GM21576 (cell line): ENCODE data around the gene MCF2L2.
A peak's percentile ranks its signal among the peaks of the same experiment; 100 is the strongest.
"Not testable (repeated sequence)": the region's sequence is repeated elsewhere in the genome, so short reads cannot be mapped to it uniquely, and the experiment has no call there.

Experiments used
- ATAC-seq: cut with Tn5 transposase; IDR thresholded peaks from one replicate; pipeline ENCODE4 v1.9.1; 2021; ENCODE audit warnings: mild to moderate bottlenecking, moderate library complexity; ENCODE audit not compliant: unreplicated experiment

MCF2L2 gene

GRCh38 chr3:183180110-183180783, 248.2 kb downstream of the MCF2L2 start:
- no peak for ATAC-seq

DNA sequence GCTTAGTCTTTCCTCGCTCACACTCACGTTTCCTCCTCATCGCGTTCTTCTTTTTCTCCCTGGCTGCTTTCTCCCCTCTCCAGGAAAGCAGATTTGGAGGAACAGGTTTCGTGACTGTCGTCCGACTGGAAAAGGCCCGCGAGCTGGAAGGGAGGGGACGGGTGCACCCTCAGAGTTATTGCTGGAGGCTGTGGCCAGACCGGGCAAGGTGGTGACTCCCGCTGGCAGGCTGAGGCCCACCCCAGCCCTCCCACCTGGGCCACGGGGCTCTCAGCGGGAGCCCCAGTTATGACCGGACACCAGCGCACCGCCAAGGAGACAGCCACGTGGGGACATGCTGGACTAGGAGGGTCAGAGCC, 248.9 kb downstream of the MCF2L2 start:
- not testable (repeated sequence) for ATAC-seq

- peak; percentile 52 for ATAC-seq
Observed at GRCh38 chr3:183178833-183179549, 249.4 kb downstream of the MCF2L2 start.

DNA sequence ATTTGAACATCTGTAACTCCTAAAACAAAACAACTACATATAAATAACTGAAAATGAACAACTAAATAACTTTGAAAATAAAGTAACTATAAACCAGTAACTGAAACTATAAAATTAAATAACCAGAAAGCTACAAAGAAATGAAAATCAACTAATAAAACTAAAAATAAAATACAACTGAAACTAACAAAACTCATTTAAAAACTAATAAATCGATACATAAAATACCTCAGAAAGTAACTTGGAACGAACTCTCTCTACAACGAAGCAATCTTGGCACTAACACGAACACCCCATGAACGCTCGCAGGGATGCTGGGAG, 249.9 kb downstream of the MCF2L2 start:
- ATAC-seq: no peak

DNA sequence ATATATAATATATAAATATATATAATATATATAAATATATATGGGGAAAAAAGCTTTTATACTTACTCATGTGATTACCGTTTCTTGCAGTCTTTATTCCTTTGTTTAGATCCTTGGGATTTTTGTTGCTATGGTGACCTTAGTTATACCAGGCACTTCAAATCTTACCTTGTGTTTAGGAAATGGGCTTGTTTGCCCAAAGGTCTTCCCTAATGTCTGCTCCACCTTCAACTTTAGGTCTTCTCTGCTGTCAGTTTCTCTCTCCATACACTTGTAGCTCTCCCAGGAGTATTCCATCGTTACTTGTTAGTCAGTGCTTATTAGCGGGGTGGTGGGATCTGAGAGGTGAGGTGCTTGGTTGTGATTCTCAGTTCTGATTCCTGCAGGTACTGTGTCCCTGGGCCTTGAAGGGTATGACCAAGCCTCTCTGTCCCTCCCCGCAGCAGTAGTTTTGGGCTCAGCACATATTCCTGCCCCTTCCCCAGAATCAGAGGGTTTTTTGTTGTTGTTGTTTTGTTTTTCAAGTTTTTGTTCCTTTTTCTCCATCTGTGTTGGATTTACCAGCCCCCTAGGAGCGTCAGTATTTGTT, 256.3 kb downstream of the MCF2L2 start:
- ATAC-seq: no peak

- ATAC-seq: not testable (repeated sequence)
Observed at GRCh38 chr3:183167975-183168374, 260.4 kb downstream of the MCF2L2 start.

DNA sequence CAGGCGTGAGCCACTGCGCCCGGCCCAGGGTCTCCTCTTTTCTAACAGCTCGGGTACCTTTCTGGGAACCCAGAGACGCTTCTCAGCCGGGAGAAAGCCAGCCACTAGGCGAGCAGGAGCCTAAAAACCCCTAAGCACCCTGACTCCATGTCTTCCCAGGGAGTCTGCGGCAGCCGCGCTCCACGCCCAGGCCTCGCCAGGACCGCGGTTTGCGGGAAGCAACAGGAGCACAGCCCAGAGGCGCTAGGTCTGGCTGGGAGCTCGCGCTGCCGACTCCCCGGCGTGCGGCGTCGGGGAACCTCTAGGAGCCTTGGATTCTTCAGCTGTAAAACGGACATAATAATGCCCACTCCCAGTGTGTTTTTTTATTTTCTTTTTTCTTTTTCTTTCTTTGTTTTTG, 264.9 kb downstream of the MCF2L2 start:
- no peak for ATAC-seq

DNA sequence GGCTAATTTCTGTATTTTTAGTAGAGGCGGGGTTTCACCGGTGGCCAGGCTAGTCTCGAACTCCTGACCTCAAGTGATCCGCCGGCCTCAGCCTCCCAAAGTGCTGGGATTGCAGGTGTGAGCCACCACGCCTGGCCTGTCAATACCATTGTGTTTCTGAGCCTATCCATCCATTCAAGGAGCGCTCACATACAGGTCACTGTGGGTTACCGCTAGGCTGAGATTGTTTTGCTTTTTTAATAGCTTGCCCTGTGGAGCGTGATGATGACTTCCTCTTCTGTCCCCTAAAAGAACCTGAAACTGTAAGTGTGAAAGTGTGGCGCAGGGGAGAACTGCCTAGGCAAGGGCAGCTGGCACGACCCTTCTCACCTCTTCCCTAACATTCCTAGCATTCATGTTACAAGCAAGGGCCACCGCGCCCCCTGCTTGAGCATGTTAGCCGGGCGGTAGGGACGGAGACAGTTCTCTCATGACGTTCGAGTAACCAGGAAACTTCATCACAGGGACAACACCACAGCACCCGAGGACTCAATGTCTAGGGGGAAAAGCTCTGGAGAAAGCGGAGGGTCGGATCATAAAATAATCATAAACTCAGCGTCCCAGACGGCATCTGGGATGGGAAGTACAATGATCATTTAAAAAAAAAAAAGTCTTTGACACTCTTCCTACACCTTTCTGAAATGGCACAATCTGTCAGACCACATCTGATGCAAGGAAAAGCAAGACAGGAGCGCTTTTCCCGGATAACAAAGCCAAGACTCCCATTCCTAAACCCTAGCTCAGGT, 266.7 kb downstream of the MCF2L2 start:
- peak; percentile 70 for ATAC-seq

DNA sequence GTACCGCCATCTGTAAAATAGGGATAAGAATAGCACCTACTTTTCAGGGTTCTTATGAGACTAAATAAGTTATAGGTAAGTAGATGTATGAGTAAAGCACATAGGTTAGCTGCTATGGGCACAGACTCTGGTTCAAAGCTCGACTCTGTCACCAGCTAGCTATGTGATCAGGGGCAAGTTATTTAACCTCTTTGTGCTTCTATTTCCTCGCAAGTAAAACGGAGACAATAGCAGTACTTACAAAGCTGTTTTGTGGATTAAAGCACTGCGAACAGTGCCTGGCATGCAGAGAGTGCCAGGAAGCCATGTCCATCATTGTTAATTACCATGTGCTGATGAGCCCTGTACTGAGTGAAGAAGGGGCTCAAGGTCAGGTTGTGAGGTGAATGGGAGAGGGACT, 267.8 kb downstream of the MCF2L2 start:
- no peak for ATAC-seq

GRCh38 chr3:183159333-183159732, 269.1 kb downstream of the MCF2L2 start:
- ATAC-seq: no peak

- peak; percentile 67 for ATAC-seq
Observed at GRCh38 chr3:183158551-183159006, 269.8 kb downstream of the MCF2L2 start.

- peak; percentile 20 for ATAC-seq
Observed at GRCh38 chr3:183158113-183158512, 270.3 kb downstream of the MCF2L2 start.

DNA sequence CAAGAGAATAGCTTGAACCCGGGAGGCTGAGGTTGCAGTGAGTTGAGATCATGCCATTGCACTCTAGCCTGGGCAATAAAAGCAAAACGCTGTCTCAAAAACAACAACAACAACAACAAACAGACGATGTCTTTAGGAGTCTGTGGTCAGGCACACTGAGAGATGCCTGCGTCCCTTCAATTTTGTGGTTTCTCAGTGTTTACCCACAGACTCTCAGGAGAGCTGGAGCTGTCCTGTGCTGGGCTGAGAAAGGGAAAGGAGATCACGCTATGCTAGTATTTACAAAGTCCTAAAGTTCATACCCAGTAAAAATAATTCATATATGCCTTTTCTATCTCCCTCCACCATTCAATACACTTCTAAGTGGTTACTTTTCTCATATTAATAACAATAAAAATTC, 272.2 kb downstream of the MCF2L2 start:
- no peak for ATAC-seq

- ATAC-seq: no peak
Observed at GRCh38 chr3:183155499-183155898, 272.9 kb downstream of the MCF2L2 start.

- ATAC-seq: no peak
Observed at GRCh38 chr3:183153210-183153950, 275.0 kb downstream of the MCF2L2 start.

GRCh38 chr3:183151821-183152351, 276.5 kb downstream of the MCF2L2 start:
- no peak for ATAC-seq

- no peak for ATAC-seq
Observed at GRCh38 chr3:183151086-183151485, 277.3 kb downstream of the MCF2L2 start.

DNA sequence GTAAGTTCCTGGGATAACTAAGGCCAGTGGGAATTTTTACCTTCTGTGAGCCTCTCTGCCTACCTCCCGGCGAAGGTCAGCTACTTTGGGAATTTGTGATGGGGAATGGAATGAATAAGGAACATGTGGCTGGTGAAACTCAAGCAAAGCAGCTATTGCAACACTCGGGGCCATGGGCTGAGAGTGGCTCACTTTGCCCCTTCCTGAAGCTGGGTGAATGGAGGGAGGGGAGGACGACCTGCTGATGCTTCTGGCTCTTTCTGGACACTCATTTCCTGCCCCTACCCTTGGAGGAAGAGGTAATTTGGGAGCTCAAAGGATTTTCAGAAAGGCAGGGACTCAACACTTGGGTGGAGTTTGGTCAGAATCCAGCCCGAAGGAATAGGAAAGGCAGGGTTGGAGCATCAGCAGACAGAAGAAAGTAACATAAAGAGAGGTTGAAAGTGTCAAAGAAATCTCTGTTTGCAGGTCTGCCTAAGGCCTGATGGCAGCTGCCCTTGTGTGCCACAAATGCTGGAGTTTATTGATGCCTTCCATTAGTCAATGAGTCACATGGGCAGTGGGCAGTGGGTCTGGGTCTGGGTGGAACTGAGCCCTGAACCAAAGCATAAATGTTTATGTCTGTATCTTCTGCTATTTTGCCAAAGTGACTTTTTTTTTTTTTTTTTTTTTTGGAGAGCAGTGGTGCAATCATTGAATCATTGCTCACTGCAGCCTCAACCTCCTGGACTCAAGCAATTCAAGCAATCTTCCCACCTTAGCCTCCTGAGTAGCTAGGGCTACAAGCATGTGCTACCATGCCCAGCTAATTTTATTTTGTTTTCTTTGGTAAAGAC, 278.3 kb downstream of the MCF2L2 start:
- no peak for ATAC-seq

DNA sequence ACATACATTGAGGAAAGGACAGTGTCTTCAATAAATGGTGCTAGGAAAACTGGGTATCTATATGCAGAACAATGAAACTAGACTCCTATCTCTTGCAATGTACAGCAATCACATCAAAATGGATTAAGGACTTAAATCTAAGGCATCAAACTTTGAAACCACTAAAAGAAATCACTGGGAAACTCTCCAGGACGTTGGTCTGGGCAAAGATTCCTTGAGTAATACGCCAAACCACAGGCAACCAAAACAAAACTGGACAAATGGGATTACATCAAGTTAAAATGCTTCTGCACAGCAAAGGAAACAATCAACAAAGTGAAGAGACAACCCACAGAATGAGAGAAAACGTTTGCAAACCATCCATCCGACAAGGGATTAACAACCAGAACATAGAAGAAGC, 280.4 kb downstream of the MCF2L2 start:
- no peak for ATAC-seq

GRCh38 chr3:183144363-183144762, 284.1 kb downstream of the MCF2L2 start:
- ATAC-seq: no peak
